ENCODE data around the gene TMED10.

DNA sequence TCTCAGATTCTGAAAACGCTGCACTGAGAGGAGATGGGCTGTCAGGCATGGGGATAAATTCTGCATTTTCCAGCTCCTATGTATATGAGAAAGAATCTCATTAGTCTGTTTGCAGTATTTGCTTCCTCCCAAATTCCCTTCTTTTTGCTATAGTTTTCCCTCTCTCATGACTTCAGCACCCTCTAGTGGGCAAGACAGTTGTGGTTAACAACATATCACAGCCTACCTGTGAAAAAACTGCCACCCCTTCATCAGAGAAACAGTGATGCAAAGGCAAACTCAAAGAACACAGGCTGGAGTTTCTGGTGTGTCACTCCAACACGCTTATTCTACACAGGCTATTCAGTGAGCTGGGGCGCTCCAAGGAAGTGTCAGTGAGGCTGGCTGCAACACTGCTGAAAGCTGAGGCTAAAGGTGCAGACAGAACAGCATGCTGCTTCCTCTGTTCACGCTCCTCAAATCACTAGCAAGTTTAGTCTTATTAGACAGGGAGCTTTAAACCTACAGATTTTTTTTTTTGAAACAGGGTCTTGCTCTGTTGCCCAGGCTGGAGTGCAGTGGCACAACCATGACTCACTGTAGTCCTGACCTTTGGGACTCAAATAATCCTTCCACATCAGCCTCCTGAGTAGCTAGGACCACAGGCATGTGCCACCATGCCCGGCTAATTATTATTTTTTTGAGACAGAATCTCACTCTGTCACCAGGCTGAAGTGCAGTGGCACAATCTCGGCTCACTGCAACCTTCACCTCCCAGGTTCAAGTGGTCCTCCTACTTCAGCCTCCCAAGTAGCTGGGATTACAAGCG is 87.6 kb downstream of the TMED10 start:
- TF ChIP-seq, protein P1, sequence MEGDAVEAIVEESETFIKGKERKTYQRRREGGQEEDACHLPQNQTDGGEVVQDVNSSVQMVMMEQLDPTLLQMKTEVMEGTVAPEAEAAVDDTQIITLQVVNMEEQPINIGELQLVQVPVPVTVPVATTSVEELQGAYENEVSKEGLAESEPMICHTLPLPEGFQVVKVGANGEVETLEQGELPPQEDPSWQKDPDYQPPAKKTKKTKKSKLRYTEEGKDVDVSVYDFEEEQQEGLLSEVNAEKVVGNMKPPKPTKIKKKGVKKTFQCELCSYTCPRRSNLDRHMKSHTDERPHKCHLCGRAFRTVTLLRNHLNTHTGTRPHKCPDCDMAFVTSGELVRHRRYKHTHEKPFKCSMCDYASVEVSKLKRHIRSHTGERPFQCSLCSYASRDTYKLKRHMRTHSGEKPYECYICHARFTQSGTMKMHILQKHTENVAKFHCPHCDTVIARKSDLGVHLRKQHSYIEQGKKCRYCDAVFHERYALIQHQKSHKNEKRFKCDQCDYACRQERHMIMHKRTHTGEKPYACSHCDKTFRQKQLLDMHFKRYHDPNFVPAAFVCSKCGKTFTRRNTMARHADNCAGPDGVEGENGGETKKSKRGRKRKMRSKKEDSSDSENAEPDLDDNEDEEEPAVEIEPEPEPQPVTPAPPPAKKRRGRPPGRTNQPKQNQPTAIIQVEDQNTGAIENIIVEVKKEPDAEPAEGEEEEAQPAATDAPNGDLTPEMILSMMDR (conservative IDR thresholded peaks at IDR 0.05) = peak; percentile 86
- no peak for TF ChIP-seq ZFX (IDR thresholded peaks at IDR 0.05)
